Measurements from ENCODE around the gene TXNDC16.

DNA sequence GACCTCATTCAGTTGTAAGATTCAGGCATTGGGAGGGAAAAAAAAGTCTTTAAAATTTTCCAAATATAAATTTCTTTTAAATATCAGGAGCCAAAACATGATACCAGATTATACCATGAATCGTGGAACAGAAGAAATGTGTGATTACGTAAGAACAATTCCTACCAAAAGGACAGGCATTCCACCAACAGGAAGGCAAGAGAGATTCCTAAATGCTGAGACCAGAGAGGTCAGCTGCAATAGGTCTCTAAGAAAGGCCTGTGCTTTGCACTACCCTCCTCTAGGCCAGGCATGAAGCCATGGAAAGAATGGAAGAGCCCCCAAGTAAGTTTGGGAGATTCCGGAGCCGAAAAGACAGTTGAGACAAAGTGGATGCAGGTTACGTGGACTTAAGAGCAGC is 154.5 kb downstream of the TXNDC16 start:
- TF ChIP-seq, protein P1, sequence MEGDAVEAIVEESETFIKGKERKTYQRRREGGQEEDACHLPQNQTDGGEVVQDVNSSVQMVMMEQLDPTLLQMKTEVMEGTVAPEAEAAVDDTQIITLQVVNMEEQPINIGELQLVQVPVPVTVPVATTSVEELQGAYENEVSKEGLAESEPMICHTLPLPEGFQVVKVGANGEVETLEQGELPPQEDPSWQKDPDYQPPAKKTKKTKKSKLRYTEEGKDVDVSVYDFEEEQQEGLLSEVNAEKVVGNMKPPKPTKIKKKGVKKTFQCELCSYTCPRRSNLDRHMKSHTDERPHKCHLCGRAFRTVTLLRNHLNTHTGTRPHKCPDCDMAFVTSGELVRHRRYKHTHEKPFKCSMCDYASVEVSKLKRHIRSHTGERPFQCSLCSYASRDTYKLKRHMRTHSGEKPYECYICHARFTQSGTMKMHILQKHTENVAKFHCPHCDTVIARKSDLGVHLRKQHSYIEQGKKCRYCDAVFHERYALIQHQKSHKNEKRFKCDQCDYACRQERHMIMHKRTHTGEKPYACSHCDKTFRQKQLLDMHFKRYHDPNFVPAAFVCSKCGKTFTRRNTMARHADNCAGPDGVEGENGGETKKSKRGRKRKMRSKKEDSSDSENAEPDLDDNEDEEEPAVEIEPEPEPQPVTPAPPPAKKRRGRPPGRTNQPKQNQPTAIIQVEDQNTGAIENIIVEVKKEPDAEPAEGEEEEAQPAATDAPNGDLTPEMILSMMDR (IDR thresholded peaks at IDR 0.05; ENCODE audit: insufficient read depth, low read depth, low read length): no peak
- TF ChIP-seq EZH2 (IDR thresholded peaks at IDR 0.05; ENCODE audit: insufficient read depth, low read length): no peak

Data from astrocyte (in vitro differentiated cells and primary cell).